Measurements from ENCODE around the gene VGF.

DNA sequence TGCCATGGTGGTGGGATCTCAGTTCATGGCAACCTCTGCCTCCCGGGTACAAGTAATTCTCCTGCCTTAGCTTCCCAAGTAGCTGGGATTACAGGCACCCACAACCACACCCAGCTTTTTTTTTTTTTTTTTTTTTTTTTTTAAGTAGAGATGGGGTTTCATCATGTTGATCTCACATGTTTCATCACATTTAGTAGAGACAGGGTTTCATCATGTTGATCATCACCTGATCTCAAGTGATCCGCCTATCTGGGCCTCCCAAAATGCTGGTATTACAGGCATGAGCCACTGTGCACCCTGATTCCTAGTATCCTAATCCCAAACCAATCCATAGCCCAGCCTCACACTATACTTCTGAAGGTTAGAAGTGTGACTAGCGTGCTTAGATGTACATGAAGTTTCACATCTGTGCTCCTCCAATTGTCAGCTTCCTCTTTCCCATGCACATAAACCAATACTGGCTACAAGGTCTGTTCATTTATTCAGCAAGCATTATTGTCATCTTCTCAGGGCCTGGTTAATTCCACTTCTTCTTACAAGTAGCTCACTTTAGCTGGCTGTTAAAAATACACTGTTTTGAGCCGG is 21.6 kb upstream of the VGF start:
- TF ChIP-seq, protein P1, sequence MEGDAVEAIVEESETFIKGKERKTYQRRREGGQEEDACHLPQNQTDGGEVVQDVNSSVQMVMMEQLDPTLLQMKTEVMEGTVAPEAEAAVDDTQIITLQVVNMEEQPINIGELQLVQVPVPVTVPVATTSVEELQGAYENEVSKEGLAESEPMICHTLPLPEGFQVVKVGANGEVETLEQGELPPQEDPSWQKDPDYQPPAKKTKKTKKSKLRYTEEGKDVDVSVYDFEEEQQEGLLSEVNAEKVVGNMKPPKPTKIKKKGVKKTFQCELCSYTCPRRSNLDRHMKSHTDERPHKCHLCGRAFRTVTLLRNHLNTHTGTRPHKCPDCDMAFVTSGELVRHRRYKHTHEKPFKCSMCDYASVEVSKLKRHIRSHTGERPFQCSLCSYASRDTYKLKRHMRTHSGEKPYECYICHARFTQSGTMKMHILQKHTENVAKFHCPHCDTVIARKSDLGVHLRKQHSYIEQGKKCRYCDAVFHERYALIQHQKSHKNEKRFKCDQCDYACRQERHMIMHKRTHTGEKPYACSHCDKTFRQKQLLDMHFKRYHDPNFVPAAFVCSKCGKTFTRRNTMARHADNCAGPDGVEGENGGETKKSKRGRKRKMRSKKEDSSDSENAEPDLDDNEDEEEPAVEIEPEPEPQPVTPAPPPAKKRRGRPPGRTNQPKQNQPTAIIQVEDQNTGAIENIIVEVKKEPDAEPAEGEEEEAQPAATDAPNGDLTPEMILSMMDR (conservative IDR thresholded peaks at IDR 0.05; ENCODE audit: low read depth, low read length), result no peak
- TF ChIP-seq EZH2 (IDR thresholded peaks at IDR 0.05; ENCODE audit: borderline replicate concordance, low read depth, low read length, poor library complexity, severe bottlenecking), result no peak

Measured in A673 (cell line).